Esophagus muscularis mucosa (tissue), 4 donors: Measurements from ENCODE around the gene USP49.

Source experiments
- CTCF ChIP-seq, 3 experiments: fragments of 200-600 bp in 2 of 3; fragments of 450-650 bp in 1 of 3; sonication (generic) in 2 of 3; IDR thresholded peaks; one replicate each; pipeline ENCODE4 v1.5.1; 2017 to 2019; ENCODE audit warnings: antibody characterized with exemption in 3 of 3, mild to moderate bottlenecking in 2 of 3, moderate library complexity in 1 of 3
- EP300 ChIP-seq: sonication (generic); formaldehyde crosslinking; IDR thresholded peaks from one replicate; pipeline ENCODE4 v1.6.1; 2017; ENCODE audit warnings: antibody characterized with exemption
- POLR2AphosphoS5 ChIP-seq, 2 donors: sonication (generic); formaldehyde crosslinking; IDR thresholded peaks; one replicate each; pipeline ENCODE4 v1.6.1; 2017; ENCODE audit warnings: antibody characterized with exemption in 2 of 2

GRCh38 chr6:41743406-41744235 is 151.6 kb downstream of the USP49 start:
- TF ChIP-seq CTCF (IDR thresholded peaks at IDR 0.05) (no peak), EP300 (no peak), POLR2AphosphoS5 (IDR thresholded peaks at IDR 0.05) (no peak)
